ENCODE data around the gene NCMAP. TPM values are rescaled to one million over a fixed set of nuclear protein-coding genes. Genes with fewer than 3 reads are reported as not detected.

NCMAP gene
- total and polyA plus RNA-seq, 2 experiments from 2014 or later: 0.17 to 0.23 TPM

- TF ChIP-seq CTCF (conservative IDR thresholded peaks at IDR 0.05; ENCODE audit: low read depth in 2 of 2) (no peak), JUNB (IDR thresholded peaks at IDR 0.05; ENCODE audit: unreplicated experiment) (no peak), ZNF114 (CRISPR knock-in tag; IDR thresholded peaks at IDR 0.05) (no peak), EZH2phosphoT487 (IDR thresholded peaks at IDR 0.05; ENCODE audit: unreplicated experiment) (no peak), EZH2 (IDR thresholded peaks at IDR 0.05; ENCODE audit: low read depth, unreplicated experiment) (no peak)
These were observed 1.8 kb downstream of the NCMAP start (continued) for GRCh38 chr1:24557711-24558131.

- H3K27me3 ChIP-seq (ENCODE audit: insufficient read depth): peaks cover 32% of the 10 kb centered on the region
- H3K4me2 ChIP-seq: no peak overlapping the region
- H3K27ac ChIP-seq (ENCODE audit: low read depth): no peak overlapping the region
- no peak overlapping the region for H2AFZ ChIP-seq
- H3K4me1 ChIP-seq (ENCODE audit: insufficient read depth): peaks cover 7% of the 10 kb centered on the region; the same call in 1 of the 2 replicates
- TF ChIP-seq REST (IDR thresholded peaks at IDR 0.05; ENCODE audit: unreplicated experiment) (no peak), EZH2 (IDR thresholded peaks at IDR 0.05; ENCODE audit: low read depth, unreplicated experiment) (no peak)
- DNase-seq (ENCODE audit: low spot score): no peak
- Mint-ChIP-seq H3K9me3 (no peaks in the 10 kb centered on the region), H3K27me3 (ENCODE audit: insufficient read depth, low read depth, poor library complexity) (peaks cover 21% of the 10 kb centered on the region), H3K4me1 (peaks cover 18% of the 10 kb centered on the region), H3K27ac (no peak overlapping the region), H3K36me3 (ENCODE audit: low read depth) (no peaks in the 10 kb centered on the region), H3K4me3 (no peak overlapping the region)
- H3K79me2 ChIP-seq (replicated peaks; ENCODE audit: insufficient read depth): no peaks in the 10 kb centered on the region
- H3K36me3 ChIP-seq (ENCODE audit: insufficient read depth): no peaks in the 10 kb centered on the region
- ATAC-seq: no peak
- H4K20me1 ChIP-seq (replicated peaks; ENCODE audit: insufficient read depth): no peaks in the 10 kb centered on the region
- no peak overlapping the region for H3K4me3 ChIP-seq
- no peaks in the 10 kb centered on the region for H3F3A ChIP-seq (replicated peaks; ENCODE audit: low read depth)
- no peaks in the 10 kb centered on the region for H3K9me2 ChIP-seq (ENCODE audit: insufficient read depth)
These were observed 2.6 kb downstream of the NCMAP start for GRCh38 chr1:24558455-24558854.

Measured in GM23338 (cell line).